ENCODE measurements around the gene CDC42SE1. TPM values are rescaled to one million over a fixed set of nuclear protein-coding genes. Genes with fewer than 3 reads are reported as not detected.

The CDC42SE1 gene
- total RNA-seq, 1 donor from 2014 or later, result 69.9 TPM

GRCh38 chr1:151085953-151086559 is 26.6 kb upstream of the CDC42SE1 start:
- no peaks in the 10 kb centered on the region for H3K36me3 Mint-ChIP-seq (ENCODE audit: unreplicated experiment)
- H3K9me3 Mint-ChIP-seq (ENCODE audit: unreplicated experiment), result no peaks in the 10 kb centered on the region
- no peak for TF ChIP-seq CTCF (IDR thresholded peaks at IDR 0.05)
- DNase-seq (ENCODE audit: extremely low spot score, unreplicated experiment), result no peak
- no peak overlapping the region for H3K27ac Mint-ChIP-seq (ENCODE audit: unreplicated experiment)
- no peak overlapping the region for H3K4me3 Mint-ChIP-seq (ENCODE audit: unreplicated experiment)
- H3K27me3 Mint-ChIP-seq (ENCODE audit: unreplicated experiment), result no peaks in the 10 kb centered on the region
- H3K4me1 Mint-ChIP-seq (ENCODE audit: unreplicated experiment), result no peaks in the 10 kb centered on the region

GRCh38 chr1:151072224-151072623 is 12.8 kb upstream of the CDC42SE1 start:
- H3K27me3 Mint-ChIP-seq (ENCODE audit: unreplicated experiment), result no peaks in the 10 kb centered on the region
- peak; percentile 13 for TF ChIP-seq CTCF (IDR thresholded peaks at IDR 0.05)
- H3K27ac Mint-ChIP-seq (ENCODE audit: unreplicated experiment), result peak overlapping the region; percentile 100
- no peak for DNase-seq (ENCODE audit: extremely low spot score, unreplicated experiment)
- H3K36me3 Mint-ChIP-seq (ENCODE audit: unreplicated experiment), result peaks cover 10% of the 10 kb centered on the region
- peak overlapping the region; percentile 98 for H3K4me3 Mint-ChIP-seq (ENCODE audit: unreplicated experiment)
- H3K4me1 Mint-ChIP-seq (ENCODE audit: unreplicated experiment), result peaks cover 14% of the 10 kb centered on the region
- H3K9me3 Mint-ChIP-seq (ENCODE audit: unreplicated experiment), result no peaks in the 10 kb centered on the region

- peaks cover 10% of the 10 kb centered on the region for H3K36me3 Mint-ChIP-seq (ENCODE audit: unreplicated experiment)
- peak within 1 kb of the TSS; percentile 100 for H3K27ac Mint-ChIP-seq (ENCODE audit: unreplicated experiment)
- DNase-seq (ENCODE audit: extremely low spot score, unreplicated experiment), result peak; percentile 94
- no peaks in the 10 kb centered on the region for H3K27me3 Mint-ChIP-seq (ENCODE audit: unreplicated experiment)
- no peaks in the 10 kb centered on the region for H3K9me3 Mint-ChIP-seq (ENCODE audit: unreplicated experiment)
- H3K4me1 Mint-ChIP-seq (ENCODE audit: unreplicated experiment), result peaks cover 14% of the 10 kb centered on the region
- peak within 1 kb of the TSS; percentile 98 for H3K4me3 Mint-ChIP-seq (ENCODE audit: unreplicated experiment)
- TF ChIP-seq CTCF (IDR thresholded peaks at IDR 0.05), result peak; percentile 90
These were observed 11.3 kb upstream of the CDC42SE1 start, which contains the start of gene GABPB2 for GRCh38 chr1:151070474-151071276. TSS of gene GABPB2 (plus strand) at chr1:151070761. CDS start at chr1:151088190, 17,429 bp downstream.

GRCh38 chr1:151069103-151069486 is 9.7 kb upstream of the CDC42SE1 start:
- H3K4me1 Mint-ChIP-seq (ENCODE audit: unreplicated experiment), result peaks cover 25% of the 10 kb centered on the region
- DNase-seq (ENCODE audit: extremely low spot score, unreplicated experiment), result no peak
- H3K4me3 Mint-ChIP-seq (ENCODE audit: unreplicated experiment), result peak overlapping the region; percentile 23
- H3K27ac Mint-ChIP-seq (ENCODE audit: unreplicated experiment), result peak overlapping the region; percentile 44
- H3K9me3 Mint-ChIP-seq (ENCODE audit: unreplicated experiment), result no peaks in the 10 kb centered on the region
- peaks cover 14% of the 10 kb centered on the region for H3K36me3 Mint-ChIP-seq (ENCODE audit: unreplicated experiment)
- H3K27me3 Mint-ChIP-seq (ENCODE audit: unreplicated experiment), result no peaks in the 10 kb centered on the region
- TF ChIP-seq CTCF (IDR thresholded peaks at IDR 0.05), result no peak

- Mint-ChIP-seq H3K4me1 (ENCODE audit: unreplicated experiment) (peaks cover 30% of the 10 kb centered on the region), H3K27me3 (ENCODE audit: unreplicated experiment) (no peaks in the 10 kb centered on the region), H3K9me3 (ENCODE audit: unreplicated experiment) (no peaks in the 10 kb centered on the region), H3K4me3 (ENCODE audit: unreplicated experiment) (no peak overlapping the region), H3K27ac (ENCODE audit: unreplicated experiment) (no peak overlapping the region), H3K36me3 (ENCODE audit: unreplicated experiment) (peaks cover 12% of the 10 kb centered on the region)
- no peak for TF ChIP-seq CTCF (IDR thresholded peaks at IDR 0.05)
- no peak for DNase-seq (ENCODE audit: extremely low spot score, unreplicated experiment)
These were observed 7.8 kb upstream of the CDC42SE1 start for GRCh38 chr1:151067185-151067584.

All from osteocyte (in vitro differentiated cells).